Cardiac muscle cell (in vitro differentiated cells and primary cell): ENCODE data around the gene PROSER2. TPM values are rescaled to one million over a fixed set of nuclear protein-coding genes. Genes with fewer than 3 reads are reported as not detected.

ENCODE experiments used
- DNase-seq, 2 donors: peaks; one replicate each; pipeline versions ENCODE4 v3.0.0 to v3.0.0-alpha.2; 2010 to 2017; ENCODE audit warnings: low read depth in 1 of 2, low spot score in 1 of 2
- H3K27ac ChIP-seq: fragments of 200-600 bp; sonication (generic); 2 replicates; pipeline ENCODE4 v1.5.1; 2016
- H3K27me3 ChIP-seq: fragments of 200-600 bp; sonication (generic); 2 replicates; pipeline ENCODE4 v1.6.0; 2016; ENCODE audit warnings: control low read depth
- H3K36me3 ChIP-seq: fragments of 200-600 bp; sonication (generic); 2 replicates; pipeline ENCODE4 v1.5.1; 2016; ENCODE audit warnings: control low read depth
- H3K4me1 ChIP-seq: fragments of 200-600 bp; sonication (generic); 2 replicates; pipeline ENCODE4 v1.8.1; 2017; ENCODE audit warnings: low read depth, mild to moderate bottlenecking, mixed run types
- H3K4me3 ChIP-seq: fragments of 200-600 bp; sonication (generic); 2 replicates; pipeline ENCODE4 v1.5.1; 2016; ENCODE audit warnings: mild to moderate bottlenecking
- H3K9me3 ChIP-seq: fragments of 200-600 bp; sonication (generic); 2 replicates; pipeline ENCODE4 v1.5.1; 2017; ENCODE audit warnings: low read depth, mild to moderate bottlenecking, control low read depth
- CTCF ChIP-seq: IDR thresholded peaks from 2 replicates; pipeline ENCODE4 v1.5.1; 2012; ENCODE audit warnings: low read depth, mild to moderate bottlenecking, low read length
- polyA plus RNA-seq: library from polyadenylated mRNA; unstranded; fragments of >200 nt; fragmentation: Nextera tagmentation; extraction: Ambion mirVana; gene quantifications from 2 replicates; pipeline ENCODE4 v1.2.1, GENCODE V29; 2016
- total RNA-seq: library from RNA; depleted of rRNA; stranded (reverse); fragments of >200 nt; gene quantifications from 2 replicates; pipeline ENCODE4 v1.2.3, GENCODE V29; 2016

PROSER2 gene
- total and polyA plus RNA-seq, 2 experiments from 2014 or later: 11.4 to 20.7 TPM

- Histone ChIP-seq H3K9me3 (no peaks in the 10 kb centered on the region), H3K36me3 (no peaks in the 10 kb centered on the region), H3K27me3 (no peaks in the 10 kb centered on the region), H3K4me3 (peak overlapping the region; percentile 89), H3K27ac (no peak overlapping the region), H3K4me1 (peaks cover 13% of the 10 kb centered on the region)
- TF ChIP-seq CTCF: no peak
- DNase-seq: peak in 1 of 2 donors; percentile 33
These were observed 1.2 kb downstream of the PROSER2 start for GRCh38 chr10:11824376-11824775.

GRCh38 chr10:11824825-11825224, 1.7 kb downstream of the PROSER2 start:
- no peak for TF ChIP-seq CTCF
- peaks cover 13% of the 10 kb centered on the region for H3K4me1 ChIP-seq
- no peak overlapping the region for H3K4me3 ChIP-seq
- H3K9me3 ChIP-seq: no peaks in the 10 kb centered on the region
- no peaks in the 10 kb centered on the region for H3K27me3 ChIP-seq
- H3K36me3 ChIP-seq: no peaks in the 10 kb centered on the region
- H3K27ac ChIP-seq: no peak overlapping the region
- DNase-seq: peak in 1 of 2 donors; percentile 49

GRCh38 chr10:11825796-11826414, 2.7 kb downstream of the PROSER2 start:
- Histone ChIP-seq H3K4me1 (peaks cover 22% of the 10 kb centered on the region), H3K27me3 (no peaks in the 10 kb centered on the region), H3K9me3 (no peaks in the 10 kb centered on the region), H3K27ac (no peak overlapping the region), H3K36me3 (no peaks in the 10 kb centered on the region), H3K4me3 (no peak overlapping the region)
- DNase-seq: peak in 1 of 2 donors; percentile 46
- no peak for TF ChIP-seq CTCF

GRCh38 chr10:11827006-11827405, 3.9 kb downstream of the PROSER2 start:
- Histone ChIP-seq H3K4me1 (peaks cover 33% of the 10 kb centered on the region), H3K27ac (no peak overlapping the region), H3K36me3 (no peaks in the 10 kb centered on the region), H3K9me3 (no peaks in the 10 kb centered on the region), H3K4me3 (no peak overlapping the region), H3K27me3 (no peaks in the 10 kb centered on the region)
- no peak for DNase-seq
- no peak for TF ChIP-seq CTCF

- no peaks in the 10 kb centered on the region for H3K36me3 ChIP-seq
- TF ChIP-seq CTCF: no peak
- H3K9me3 ChIP-seq: no peaks in the 10 kb centered on the region
- peaks cover 35% of the 10 kb centered on the region for H3K4me1 ChIP-seq
- no peak for DNase-seq
- H3K27ac ChIP-seq: no peak overlapping the region
- H3K27me3 ChIP-seq: no peaks in the 10 kb centered on the region
- H3K4me3 ChIP-seq: no peak overlapping the region
These were observed 4.3 kb downstream of the PROSER2 start for GRCh38 chr10:11827414-11827813.
